Measurements from ENCODE around the gene EFHC2. TPM values are rescaled to one million over a fixed set of nuclear protein-coding genes. Genes with fewer than 3 reads are reported as not detected.

Gene EFHC2
- polyA plus RNA-seq, 1 donor from 2014 or later, result 0.22 TPM

- no peak overlapping the region for H2AFZ ChIP-seq (ENCODE audit: low read depth, low read length)
- H3K9me3 ChIP-seq (ENCODE audit: low read length), result no peaks in the 10 kb centered on the region
- no peaks in the 10 kb centered on the region for H3K36me3 ChIP-seq (ENCODE audit: insufficient read depth, low read length)
- no peaks in the 10 kb centered on the region for H4K20me1 ChIP-seq (ENCODE audit: insufficient read depth)
- TF ChIP-seq MXI1 (conservative IDR thresholded peaks at IDR 0.05; ENCODE audit: poor library complexity, severe bottlenecking) (no peak), POLR2AphosphoS5 (IDR thresholded peaks at IDR 0.05) (no peak), RAD21 (conservative IDR thresholded peaks at IDR 0.05) (no peak), EZH2 (IDR thresholded peaks at IDR 0.05; ENCODE audit: borderline replicate concordance, insufficient read depth, low read length, poor library complexity, severe bottlenecking) (no peak), REST (IDR thresholded peaks at IDR 0.05; ENCODE audit: borderline replicate concordance) (no peak), SMC3 (conservative IDR thresholded peaks at IDR 0.05; ENCODE audit: poor library complexity) (no peak), CTCF (IDR thresholded peaks at IDR 0.05; ENCODE audit: poor library complexity, severe bottlenecking) (no peak), EP300 (conservative IDR thresholded peaks at IDR 0.05; ENCODE audit: poor library complexity, severe bottlenecking) (no peak), TAF1 (IDR thresholded peaks at IDR 0.05; ENCODE audit: low read depth) (no peak)
- no peaks in the 10 kb centered on the region for H3K79me2 ChIP-seq (replicated peaks; ENCODE audit: insufficient read depth, low read length)
- H3K4me2 ChIP-seq (ENCODE audit: low read length), result no peak overlapping the region
- no peak overlapping the region for H3K9ac ChIP-seq (ENCODE audit: low read length)
- H3F3A ChIP-seq (ENCODE audit: insufficient read depth, low read length, poor library complexity, severe bottlenecking), result no peaks in the 10 kb centered on the region
- no peak overlapping the region for H3K27ac ChIP-seq (ENCODE audit: low read length)
- no peak overlapping the region for H3K4me3 ChIP-seq (ENCODE audit: low read length)
- no peaks in the 10 kb centered on the region for H3K9me2 ChIP-seq (ENCODE audit: insufficient read depth, low read length)
- H3K27me3 ChIP-seq (ENCODE audit: insufficient read depth, low read depth, low read length), result no peaks in the 10 kb centered on the region
Measured at GRCh38 chrX:44314259-44314734, 29.2 kb downstream of the EFHC2 start.

GRCh38 chrX:44312421-44312820 is 31.1 kb downstream of the EFHC2 start:
- H3K9ac ChIP-seq (ENCODE audit: low read length), result no peak overlapping the region
- no peak overlapping the region for H2AFZ ChIP-seq (ENCODE audit: low read depth, low read length)
- no peaks in the 10 kb centered on the region for H3K9me2 ChIP-seq (ENCODE audit: insufficient read depth, low read length)
- no peak overlapping the region for H3K4me2 ChIP-seq (ENCODE audit: low read length)
- no peak for TF ChIP-seq REST (IDR thresholded peaks at IDR 0.05; ENCODE audit: borderline replicate concordance)
- TF ChIP-seq EP300 (conservative IDR thresholded peaks at IDR 0.05; ENCODE audit: poor library complexity, severe bottlenecking), result no peak
- TF ChIP-seq EZH2 (IDR thresholded peaks at IDR 0.05; ENCODE audit: borderline replicate concordance, insufficient read depth, low read length, poor library complexity, severe bottlenecking), result no peak
- TF ChIP-seq POLR2AphosphoS5 (IDR thresholded peaks at IDR 0.05), result no peak
- no peak for TF ChIP-seq CTCF (IDR thresholded peaks at IDR 0.05; ENCODE audit: poor library complexity, severe bottlenecking)
- TF ChIP-seq TAF1 (IDR thresholded peaks at IDR 0.05; ENCODE audit: low read depth), result no peak
- no peaks in the 10 kb centered on the region for H3K27me3 ChIP-seq (ENCODE audit: insufficient read depth, low read depth, low read length)
- no peaks in the 10 kb centered on the region for H3K79me2 ChIP-seq (replicated peaks; ENCODE audit: insufficient read depth, low read length)
- H4K20me1 ChIP-seq (ENCODE audit: insufficient read depth), result no peaks in the 10 kb centered on the region
- H3K9me3 ChIP-seq (ENCODE audit: low read length), result no peaks in the 10 kb centered on the region
- no peaks in the 10 kb centered on the region for H3K36me3 ChIP-seq (ENCODE audit: insufficient read depth, low read length)
- no peak overlapping the region for H3K4me3 ChIP-seq (ENCODE audit: low read length)
- no peak overlapping the region for H3K27ac ChIP-seq (ENCODE audit: low read length)
- H3F3A ChIP-seq (ENCODE audit: insufficient read depth, low read length, poor library complexity, severe bottlenecking), result no peaks in the 10 kb centered on the region
